GM21423 (cell line): ENCODE measurements around the gene EPB41L2.
"Not testable (repeated sequence)": the region's sequence is repeated elsewhere in the genome, so short reads cannot be mapped to it uniquely, and the experiment has no call there.

Source experiments
- ATAC-seq: cut with Tn5 transposase; IDR thresholded peaks from one replicate; pipeline ENCODE4 v1.9.1; 2021; ENCODE audit warnings: mild to moderate bottlenecking, moderate library complexity; ENCODE audit not compliant: unreplicated experiment

The EPB41L2 gene

DNA sequence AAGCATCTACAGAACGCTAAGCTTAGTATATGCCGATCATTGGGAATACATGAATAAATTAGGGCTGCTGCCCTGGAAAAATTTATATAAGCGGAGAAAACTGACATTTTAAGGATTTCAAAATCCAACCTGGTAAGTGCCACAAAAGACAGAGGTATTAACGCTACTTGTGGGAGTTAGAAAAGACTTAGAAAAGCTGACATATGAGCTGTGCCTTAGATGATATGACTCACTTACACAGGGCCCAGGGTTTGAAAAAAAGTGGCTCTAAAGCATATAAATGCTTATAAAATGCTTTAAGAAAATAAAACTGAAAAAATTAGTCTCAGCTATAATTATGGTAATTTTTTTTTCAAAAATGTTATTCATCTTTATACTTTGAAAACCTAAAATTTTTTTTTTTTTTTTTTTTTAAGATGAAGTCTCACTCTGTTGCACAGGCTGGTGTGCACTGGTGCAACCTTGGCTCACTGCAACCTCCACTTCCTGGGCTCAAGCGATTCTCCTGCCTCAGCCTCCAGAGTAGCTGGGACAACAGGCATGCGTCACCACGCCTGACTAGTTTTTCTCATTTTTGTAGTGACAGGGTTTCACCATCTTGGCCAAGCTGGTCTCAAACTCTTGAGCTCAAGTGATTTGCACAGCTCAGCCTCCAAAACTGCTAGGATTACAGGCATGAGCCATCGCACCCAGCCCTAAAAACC is 25.7 kb downstream of the EPB41L2 start:
- no peak for ATAC-seq

DNA sequence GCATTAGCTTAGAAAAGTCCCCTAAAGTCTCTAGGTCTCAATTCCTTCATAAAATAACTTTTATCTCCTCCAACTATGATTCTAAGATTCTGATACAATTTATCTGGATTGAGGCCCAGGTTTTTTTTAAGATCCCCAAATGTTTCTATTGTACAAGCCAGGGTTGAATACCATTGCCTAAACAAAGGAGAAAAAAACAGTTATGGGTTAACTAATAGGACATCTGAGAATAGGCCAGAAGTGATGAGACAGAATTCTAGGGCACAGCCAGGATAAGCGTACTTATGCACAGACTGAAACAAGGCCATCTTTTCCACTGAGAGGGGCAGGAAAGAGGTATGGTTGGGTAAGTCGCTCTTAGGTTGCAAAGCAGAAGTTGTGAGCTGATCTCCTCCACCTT is 26.4 kb downstream of the EPB41L2 start:
- ATAC-seq, result no peak

DNA sequence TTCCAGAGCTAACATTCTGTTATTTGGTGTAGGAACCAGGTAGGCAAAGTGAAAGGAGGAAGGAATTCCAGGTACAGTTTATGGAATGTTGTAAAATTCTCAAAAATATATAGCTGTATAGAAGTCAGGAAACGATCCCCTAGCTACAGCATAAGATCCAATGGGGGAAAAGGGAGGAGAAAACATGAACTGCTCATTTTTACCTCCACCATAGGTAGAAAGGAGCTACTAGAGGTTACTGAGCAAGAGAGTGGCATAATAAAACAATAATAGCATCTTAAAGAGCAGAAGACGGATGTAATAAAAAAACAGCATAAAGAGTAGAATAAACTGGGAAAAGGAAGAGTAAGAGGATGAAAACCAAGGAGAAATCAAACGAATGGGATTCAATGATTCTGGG is 26.9 kb downstream of the EPB41L2 start:
- ATAC-seq, result no peak

DNA sequence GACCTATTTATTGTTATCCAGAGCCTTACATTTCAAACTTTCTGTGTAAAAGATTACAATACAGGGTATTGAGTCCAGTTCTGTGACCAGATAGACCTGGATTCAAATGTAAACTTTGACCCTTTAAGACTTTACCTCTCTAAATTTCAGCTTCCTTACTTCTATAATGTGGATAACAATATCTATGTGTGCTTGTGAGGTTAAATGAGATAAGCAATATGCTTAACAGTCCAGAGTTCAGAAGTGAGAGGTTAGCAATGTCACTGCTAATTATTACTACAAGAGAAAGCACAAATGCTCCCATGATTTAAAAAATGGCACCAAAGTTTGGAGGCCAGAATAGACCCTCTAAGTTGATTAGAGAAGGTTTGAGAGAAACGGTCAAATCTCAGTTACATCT is 27.5 kb downstream of the EPB41L2 start:
- ATAC-seq, result no peak

DNA sequence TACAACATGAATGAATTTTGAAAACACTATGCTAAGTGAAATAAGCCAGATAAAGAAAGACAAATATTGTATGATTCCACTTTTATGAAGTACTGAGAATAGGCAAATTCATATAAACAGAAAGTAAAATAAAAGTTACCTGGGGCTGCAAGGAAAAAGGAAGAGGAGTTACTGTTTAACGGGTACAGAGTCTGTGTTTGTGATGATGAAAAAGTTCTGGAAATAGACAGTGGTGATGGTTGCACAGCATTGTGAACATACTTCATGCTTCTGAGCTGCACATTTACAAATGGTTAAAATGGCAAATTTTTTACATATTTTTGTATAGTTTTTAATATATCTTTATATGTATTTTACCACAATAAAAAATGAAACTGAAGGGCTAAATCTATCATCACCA is 29.4 kb downstream of the EPB41L2 start:
- ATAC-seq, result no peak

DNA sequence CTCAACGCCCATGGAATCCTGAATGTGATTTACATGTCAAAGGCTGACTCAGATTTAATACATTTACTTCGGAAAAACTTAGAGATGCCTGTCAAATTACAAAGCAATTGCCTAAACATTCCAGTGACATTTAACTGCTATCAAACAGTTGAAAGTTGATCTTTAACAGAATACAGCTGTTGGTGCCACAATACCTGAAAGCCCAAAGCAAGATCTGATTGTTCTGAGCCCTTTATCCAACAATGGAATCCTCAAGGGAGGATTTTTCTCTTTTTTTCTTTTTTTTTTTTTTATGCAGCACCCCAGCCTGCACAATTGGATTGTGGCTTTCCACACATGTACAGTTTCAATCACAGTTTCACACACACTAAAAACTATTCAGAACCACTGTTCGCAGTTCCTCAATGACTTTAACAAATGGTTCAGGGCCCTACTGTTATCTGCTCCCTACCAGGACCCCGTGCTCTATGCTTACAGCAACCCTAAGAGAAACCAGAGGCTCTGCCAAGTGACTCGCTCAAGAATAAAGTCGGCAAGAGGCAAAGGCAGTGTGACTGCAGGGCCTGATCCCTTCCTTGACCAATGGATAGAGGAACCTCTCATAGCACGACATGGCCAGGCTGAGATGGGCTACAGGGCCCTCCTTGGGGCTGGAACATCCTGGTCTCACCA is 33.3 kb downstream of the EPB41L2 start:
- peak; percentile 91 for ATAC-seq

DNA sequence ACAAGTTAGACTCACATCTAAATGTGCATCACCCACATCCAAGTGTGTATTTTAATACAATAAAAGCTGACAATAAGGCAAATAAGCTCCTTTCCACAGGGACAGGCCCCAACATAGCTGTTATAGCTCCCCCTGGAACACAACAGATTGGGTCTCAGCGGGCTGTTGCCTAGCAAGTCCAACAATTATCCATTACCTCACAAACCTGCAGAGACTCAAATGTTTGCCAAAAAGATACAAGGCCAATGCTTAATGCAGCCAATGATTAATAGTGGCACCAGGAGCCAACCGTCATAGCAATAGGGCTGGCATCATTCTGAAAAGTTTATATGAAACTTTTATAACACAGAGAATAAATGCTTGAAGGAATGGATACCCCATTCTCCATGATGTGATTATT is 35.7 kb downstream of the EPB41L2 start:
- no peak for ATAC-seq

DNA sequence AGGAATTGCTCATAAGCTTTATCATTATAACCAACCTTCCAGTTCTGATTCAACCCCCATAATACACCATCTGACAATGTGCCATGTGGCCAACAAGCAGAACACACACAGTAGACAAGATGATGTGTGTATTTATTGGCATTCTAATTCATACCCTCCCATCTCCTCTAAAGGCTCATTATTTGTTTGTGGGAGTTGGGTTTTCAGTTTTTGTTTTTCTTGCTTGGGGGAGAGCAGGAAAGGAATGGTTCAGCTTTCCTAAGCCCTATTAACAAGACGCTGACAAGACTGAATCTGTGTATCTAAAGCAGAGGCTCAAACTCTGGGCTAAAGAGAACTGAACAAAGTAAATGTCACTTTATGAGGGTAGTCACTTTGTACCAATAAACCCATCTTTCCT is 36.8 kb downstream of the EPB41L2 start:
- no peak for ATAC-seq

DNA sequence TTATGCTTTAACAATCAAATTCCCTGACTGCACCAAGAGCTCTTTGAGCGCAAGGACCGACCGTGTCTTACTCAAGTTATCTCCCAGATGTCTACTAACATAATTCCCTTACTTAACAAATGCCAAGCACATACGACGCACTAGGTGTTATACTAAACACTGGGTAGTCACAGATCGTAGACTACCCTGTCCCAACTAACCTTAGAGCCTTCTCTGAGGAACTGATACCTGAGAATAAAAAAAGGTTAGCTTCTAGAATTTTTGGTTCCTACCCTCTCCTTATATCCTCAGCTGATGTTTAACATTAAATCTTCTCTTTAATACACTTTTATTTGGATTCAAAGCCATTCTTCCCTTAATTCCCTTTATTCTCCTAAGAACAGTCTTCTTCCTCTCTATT is 38.5 kb downstream of the EPB41L2 start:
- peak; percentile 51 for ATAC-seq

DNA sequence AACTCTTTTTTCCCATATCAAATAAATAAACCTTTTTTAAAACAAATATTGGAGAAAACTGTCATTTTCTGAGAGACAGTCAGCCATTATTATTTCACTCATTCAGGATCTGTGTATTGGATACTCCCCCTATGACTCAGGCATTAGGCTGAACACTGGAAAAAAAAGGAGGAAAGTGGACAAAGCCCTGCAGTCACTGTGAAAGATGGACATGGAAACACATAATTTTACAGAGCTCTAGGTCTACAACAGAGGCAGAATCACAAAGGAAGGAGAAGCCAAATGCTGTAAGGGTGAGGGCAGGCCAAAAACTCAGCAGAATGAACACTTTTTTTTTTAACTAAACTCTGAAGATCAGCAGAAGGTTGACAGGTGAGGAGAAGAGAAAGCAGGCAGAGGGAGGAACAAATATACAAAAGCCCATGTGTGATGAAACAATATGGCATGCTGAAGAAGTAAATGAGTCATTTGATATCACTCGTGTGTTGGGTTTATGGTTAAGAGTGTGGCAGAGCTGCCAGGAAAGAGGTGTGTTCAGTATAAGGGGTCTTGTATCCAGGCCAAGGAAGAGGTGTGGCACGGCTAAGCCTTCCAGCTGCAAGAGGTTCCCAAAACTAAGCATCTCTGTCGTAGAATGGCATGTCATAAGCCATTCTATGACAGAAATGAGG is 39.1 kb downstream of the EPB41L2 start:
- no peak for ATAC-seq

DNA sequence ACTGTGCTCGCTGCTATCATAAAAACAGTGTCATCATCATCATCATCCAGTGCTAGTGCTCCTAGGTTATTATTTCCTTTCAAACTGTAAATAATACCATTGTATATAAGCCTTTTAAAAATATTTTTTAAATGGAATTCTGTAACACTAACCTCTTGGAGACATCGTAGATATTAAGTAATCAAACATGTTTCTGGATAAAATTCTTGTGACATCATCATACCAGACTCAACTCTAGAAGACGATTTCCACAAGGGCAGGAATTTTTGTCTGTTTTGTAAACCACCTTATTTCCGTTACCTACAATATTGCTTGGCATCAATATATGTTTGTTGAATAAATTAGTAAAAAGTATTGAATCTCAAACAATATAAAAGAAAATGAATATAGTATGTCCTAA is 40.4 kb downstream of the EPB41L2 start:
- ATAC-seq, result no peak

DNA sequence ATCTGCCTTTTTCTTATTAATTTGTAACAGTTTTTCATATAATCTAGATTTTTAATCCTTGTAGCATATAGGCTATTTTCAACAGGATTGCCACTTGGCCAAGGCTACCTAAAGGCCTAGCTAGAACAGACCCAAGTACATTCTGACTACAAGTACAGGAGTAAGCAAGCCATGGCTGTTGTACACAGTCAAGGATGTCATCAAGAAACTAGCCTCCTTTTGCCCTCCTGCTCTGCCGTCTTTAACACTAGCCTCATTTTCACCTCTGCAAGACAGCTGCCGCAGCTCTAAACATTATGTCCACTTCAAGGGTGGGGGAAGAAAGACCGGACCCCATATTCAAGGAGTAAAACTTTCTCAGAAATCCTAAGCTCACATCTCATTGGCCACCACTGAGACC is 45.1 kb downstream of the EPB41L2 start:
- ATAC-seq, result no peak

DNA sequence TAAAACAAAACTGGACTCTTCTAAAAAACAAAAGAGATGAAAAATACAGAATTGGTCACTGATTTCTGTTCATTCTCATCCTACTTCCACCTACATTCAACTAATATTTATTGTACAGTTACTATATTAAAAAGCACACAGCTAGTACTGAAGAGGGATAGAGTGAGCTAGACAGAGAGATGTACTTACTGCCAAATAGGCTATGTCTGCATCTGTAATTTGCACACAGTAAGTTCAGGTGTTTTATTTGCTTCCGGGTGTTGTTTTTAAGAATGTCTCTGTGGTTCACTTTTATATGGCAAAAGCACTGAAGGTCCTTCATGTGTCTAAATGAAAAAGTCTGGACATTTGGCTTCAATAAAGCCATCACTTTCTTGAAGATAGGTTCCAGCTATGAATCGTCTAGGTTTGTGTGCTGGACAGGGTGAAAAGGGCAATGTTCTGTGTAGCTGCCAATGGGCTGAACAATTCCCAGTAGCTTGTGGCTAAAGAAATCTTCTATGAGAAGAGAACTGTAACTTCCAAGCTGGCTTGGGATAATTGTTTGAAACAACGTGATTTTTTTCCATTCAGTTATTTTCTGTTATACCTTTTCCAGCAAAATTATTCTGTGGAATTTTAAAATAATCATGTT is 47.3 kb downstream of the EPB41L2 start:
- no peak for ATAC-seq

DNA sequence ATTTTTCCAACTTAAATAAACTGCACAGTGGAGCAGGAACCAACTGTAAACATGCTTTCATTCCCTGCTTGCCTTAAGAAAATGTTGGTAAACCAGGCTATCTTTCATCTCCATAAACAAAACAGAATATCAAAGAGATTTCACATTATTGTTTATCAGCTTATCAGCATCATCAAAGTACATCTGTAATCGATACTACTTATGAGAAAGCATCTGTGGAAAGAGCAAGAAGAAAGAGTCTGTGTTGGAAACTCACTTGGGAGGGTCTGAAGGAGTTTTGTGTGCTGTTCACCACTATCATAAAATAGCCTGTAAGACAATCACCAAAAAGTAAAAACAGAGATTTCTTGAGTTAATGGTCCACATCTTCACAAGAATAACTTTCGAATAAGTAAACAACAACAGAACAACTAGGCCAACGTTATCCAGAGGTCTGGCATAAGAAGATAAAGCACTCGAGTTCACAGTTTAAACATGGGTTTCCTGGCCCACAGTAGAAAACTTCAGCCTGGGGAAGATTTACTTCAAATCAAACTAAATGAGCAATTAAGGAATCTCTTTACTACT is 47.9 kb downstream of the EPB41L2 start:
- no peak for ATAC-seq

DNA sequence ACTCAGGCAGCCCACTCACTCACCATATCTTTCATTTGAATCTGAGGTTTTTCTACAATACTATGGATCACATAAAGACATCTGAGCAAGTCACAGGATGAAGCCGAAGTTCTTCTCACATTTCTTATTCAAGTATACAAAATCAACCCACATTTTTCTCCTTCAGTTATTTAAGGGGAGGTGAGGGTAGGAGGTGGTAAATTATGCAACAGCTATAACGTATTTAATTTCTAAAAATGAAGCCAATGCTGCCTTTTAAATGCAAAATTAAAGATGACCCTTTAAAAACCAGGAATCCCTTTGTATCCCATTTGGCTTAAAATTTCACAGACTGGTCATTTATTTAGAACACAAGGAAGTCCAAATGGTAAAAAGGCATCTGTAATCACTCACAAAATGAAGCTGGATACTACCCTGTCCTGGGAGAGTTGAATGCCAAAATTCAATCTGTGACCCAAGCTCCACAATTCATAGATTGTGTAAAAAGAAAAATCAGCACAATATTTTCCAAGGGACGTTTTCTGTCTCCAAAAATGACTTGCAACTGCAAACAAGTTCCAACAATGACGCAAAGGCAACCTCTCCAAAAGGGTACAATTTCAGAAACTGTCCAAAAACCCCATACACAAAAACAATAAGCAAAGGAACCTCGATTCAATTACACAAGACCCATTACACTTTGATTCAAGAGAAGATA is 48.8 kb downstream of the EPB41L2 start:
- ATAC-seq, result no peak

DNA sequence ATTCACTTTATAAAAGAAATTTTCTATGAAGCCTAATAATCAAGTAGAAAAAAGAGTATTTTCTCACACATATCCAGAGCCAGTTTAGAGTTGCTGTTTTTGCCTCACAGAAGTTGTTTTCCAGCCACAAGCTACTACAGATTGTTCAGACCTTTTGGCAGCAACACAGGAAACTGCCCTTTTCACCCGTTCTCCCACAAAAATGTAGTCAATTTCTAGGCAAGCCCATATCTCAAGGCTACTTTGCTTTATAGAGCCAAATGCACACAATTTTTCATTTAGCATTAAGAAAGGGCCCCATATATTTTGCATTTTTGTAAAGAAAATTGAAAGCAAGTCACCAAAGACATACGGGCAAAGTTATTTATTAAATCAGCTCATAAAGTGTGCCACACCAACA is 49.5 kb downstream of the EPB41L2 start:
- no peak for ATAC-seq

DNA sequence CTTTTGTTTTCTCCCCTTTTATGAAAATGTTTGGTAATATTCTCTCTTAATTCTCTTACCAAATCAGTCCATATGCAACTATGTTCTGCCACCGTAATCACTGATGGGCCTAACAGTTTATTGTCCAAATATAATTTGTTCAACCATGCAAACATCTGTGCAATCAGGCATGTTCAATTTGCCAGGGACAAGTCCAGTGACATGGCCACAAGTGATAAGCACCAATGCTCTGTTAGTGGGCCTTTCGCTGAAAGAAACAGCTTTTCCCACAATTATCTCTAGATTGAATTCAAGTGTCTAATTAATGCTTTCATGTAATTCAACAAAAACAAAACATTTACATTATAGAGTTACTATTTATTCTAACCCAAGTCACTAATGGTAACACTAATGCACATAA is 53.3 kb downstream of the EPB41L2 start:
- no peak for ATAC-seq

DNA sequence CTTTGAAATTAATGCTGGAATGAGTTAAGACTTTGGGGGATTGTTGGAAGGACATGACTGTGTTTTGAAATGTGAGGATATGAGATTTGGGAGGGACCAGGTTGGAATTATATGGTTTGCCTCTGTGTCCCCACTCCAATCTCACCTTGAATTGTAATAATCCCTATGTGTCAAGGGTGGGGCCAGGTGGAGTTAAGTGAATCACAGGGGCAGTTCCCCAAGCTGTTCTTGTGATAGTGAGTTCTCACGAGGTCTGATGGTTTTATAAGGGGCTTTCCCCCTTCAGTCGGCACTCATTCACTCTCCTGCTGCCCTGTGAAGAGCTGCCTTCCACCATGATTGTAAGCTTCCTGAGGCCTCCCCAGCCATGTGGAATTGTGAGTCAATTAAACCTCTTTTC is 54.1 kb downstream of the EPB41L2 start:
- ATAC-seq, result not testable (repeated sequence)

DNA sequence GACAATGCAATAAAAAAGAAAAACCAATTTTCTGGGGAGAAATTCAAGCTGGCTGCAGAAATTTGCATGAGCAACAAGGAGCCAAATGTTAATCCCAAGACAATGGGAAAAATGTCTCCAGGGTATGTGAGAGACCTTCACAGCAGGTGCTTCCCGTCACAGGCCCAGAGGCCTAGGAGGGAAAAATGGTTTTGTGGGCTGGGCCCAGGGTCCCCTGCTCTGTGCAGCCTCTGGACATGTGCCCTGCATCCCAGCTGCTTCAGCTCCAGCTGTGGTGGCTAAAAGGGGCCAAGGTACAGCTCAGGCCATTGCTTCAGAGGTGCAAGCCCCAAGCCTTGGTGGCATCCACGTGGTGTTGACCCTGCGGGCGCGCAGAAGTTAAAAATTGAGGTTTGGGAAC is 55.1 kb downstream of the EPB41L2 start:
- not testable (repeated sequence) for ATAC-seq

DNA sequence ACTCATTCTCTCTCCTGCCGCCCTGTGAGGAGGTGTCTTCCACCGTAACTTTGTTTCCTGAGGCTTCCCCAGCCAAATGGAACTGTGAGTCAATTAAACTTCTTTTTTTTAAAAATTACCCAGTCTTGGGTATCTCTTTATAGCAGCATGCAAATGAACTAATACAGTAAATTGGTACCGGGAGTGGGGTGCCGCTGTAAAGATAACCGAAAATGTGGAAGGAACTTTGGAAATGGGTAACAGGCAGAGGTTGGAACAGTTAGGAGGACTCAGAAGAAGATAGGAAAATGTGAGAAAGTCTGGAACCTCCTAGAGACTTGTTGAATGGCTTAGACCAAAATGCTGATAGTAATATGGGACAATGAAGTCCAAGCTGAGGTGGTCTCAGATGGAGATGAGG is 55.8 kb downstream of the EPB41L2 start:
- no peak for ATAC-seq
